Measurements from ENCODE around the gene ZCCHC14. TPM values are rescaled to one million over a fixed set of nuclear protein-coding genes. Genes with fewer than 3 reads are reported as not detected.
A peak's percentile ranks its signal among the peaks of the same experiment; 100 is the strongest.

Gene ZCCHC14
- total RNA-seq, 1 experiment from 2014 or later, result 33.1 TPM

DNA sequence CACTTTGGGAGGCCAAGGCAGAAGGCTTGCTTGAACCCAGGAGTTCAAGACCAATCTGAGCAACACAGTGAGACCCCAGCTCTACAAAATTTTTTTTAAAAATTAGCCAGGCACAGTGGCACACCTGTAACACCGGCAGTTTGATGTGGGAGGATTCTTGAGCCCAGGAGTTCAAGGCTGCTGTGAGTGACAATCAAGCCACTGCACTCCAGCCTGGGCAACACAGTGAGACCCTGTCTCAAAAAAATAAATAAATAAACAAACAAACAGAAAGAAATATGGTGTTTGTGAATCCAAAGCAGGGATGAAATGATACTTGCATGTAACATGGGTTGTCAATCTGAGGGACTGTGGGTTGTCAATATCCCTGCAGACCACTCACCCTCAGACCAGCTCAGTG is 125.9 kb downstream of the ZCCHC14 start:
- no peaks in the 10 kb centered on the region for H3K9me3 Mint-ChIP-seq (ENCODE audit: unreplicated experiment)
- TF ChIP-seq, protein P1, sequence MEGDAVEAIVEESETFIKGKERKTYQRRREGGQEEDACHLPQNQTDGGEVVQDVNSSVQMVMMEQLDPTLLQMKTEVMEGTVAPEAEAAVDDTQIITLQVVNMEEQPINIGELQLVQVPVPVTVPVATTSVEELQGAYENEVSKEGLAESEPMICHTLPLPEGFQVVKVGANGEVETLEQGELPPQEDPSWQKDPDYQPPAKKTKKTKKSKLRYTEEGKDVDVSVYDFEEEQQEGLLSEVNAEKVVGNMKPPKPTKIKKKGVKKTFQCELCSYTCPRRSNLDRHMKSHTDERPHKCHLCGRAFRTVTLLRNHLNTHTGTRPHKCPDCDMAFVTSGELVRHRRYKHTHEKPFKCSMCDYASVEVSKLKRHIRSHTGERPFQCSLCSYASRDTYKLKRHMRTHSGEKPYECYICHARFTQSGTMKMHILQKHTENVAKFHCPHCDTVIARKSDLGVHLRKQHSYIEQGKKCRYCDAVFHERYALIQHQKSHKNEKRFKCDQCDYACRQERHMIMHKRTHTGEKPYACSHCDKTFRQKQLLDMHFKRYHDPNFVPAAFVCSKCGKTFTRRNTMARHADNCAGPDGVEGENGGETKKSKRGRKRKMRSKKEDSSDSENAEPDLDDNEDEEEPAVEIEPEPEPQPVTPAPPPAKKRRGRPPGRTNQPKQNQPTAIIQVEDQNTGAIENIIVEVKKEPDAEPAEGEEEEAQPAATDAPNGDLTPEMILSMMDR (IDR thresholded peaks at IDR 0.05; ENCODE audit: insufficient read depth in 1 of 2, low read depth in 1 of 2, low read length in 1 of 2, severe bottlenecking in 1 of 2, unreplicated experiment in 1 of 2), result no peak
- H3K4me1 ChIP-seq, result no peaks in the 10 kb centered on the region
- H3K4me3 Mint-ChIP-seq (ENCODE audit: unreplicated experiment), result no peak overlapping the region
- H3K9me3 ChIP-seq, result no peaks in the 10 kb centered on the region
- H3K4me3 ChIP-seq (ENCODE audit: low read depth, low read length), result no peak overlapping the region
- DNase-seq, result no peak
- no TSS peak for BruUV-seq (replicated peaks)
- H3K27me3 ChIP-seq (replicated peaks; ENCODE audit: control insufficient read depth, insufficient read depth, low read length), result no peaks in the 10 kb centered on the region
- no peaks in the 10 kb centered on the region for H3K27me3 Mint-ChIP-seq (ENCODE audit: insufficient read depth, unreplicated experiment)
- H3K36me3 Mint-ChIP-seq (ENCODE audit: insufficient read depth, unreplicated experiment), result peaks cover 28% of the 10 kb centered on the region
- ChIA-PET CTCF (no interaction called here), POLR2A (interaction anchor here (0.6 kb wide), 1 partner anchor 16 kb away, joined by 3 read pairs; the partner anchor contains the start of gene FBXO31)
- H3K4me1 Mint-ChIP-seq (ENCODE audit: low read depth, unreplicated experiment), result no peaks in the 10 kb centered on the region
- H3K27ac Mint-ChIP-seq (ENCODE audit: unreplicated experiment), result peak overlapping the region; percentile 45
- no peaks in the 10 kb centered on the region for H3K36me3 ChIP-seq (ENCODE audit: control insufficient read depth, insufficient read depth, low read length)
- intact Hi-C loops (cut with micrococcal nuclease; ENCODE audit: unreplicated experiment), result no loop called here

DNA sequence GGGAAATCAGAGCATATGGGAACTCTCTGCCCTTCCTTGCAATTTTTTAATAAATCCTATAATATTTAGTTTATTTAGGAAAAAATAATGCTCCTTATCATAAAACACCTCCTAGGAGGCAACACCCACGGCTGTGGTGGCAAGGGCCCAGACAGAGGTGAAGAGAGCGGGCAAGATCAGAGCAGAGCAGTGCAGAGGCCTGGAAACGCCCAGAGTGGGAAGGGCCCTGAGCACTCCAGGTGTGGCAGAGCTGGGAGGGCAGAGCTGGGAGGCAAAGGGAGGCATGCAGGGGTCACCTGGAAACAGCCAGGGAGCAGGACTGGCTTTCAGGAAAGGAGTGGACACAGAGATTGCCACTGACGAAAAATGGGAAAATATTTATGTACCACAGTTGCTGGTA is 126.5 kb downstream of the ZCCHC14 start:
- no peaks in the 10 kb centered on the region for H3K9me3 ChIP-seq
- BruUV-seq (replicated peaks), result no TSS peak
- ChIA-PET POLR2A (interaction anchor here (0.6 kb wide), 1 partner anchor 17 kb away, joined by 3 read pairs; the partner anchor contains the start of gene FBXO31), CTCF (no interaction called here)
- no peaks in the 10 kb centered on the region for H3K9me3 Mint-ChIP-seq (ENCODE audit: unreplicated experiment)
- no peaks in the 10 kb centered on the region for H3K4me1 ChIP-seq
- H3K36me3 Mint-ChIP-seq (ENCODE audit: insufficient read depth, unreplicated experiment), result peaks cover 28% of the 10 kb centered on the region
- intact Hi-C loops (cut with micrococcal nuclease; ENCODE audit: unreplicated experiment), result no loop called here
- H3K36me3 ChIP-seq (ENCODE audit: control insufficient read depth, insufficient read depth, low read length), result peaks cover 3% of the 10 kb centered on the region; the same call in 1 of the 2 replicates
- no peak overlapping the region for H3K4me3 ChIP-seq (ENCODE audit: low read depth, low read length)
- no peak for DNase-seq
- H3K27me3 Mint-ChIP-seq (ENCODE audit: insufficient read depth, unreplicated experiment), result no peaks in the 10 kb centered on the region
- H3K4me3 Mint-ChIP-seq (ENCODE audit: unreplicated experiment), result no peak overlapping the region
- H3K27ac Mint-ChIP-seq (ENCODE audit: unreplicated experiment), result peak overlapping the region; percentile 53
- H3K27me3 ChIP-seq (replicated peaks; ENCODE audit: control insufficient read depth, insufficient read depth, low read length), result no peaks in the 10 kb centered on the region
- TF ChIP-seq, protein P1 (IDR thresholded peaks at IDR 0.05; ENCODE audit: insufficient read depth in 1 of 2, low read depth in 1 of 2, low read length in 1 of 2, severe bottlenecking in 1 of 2, unreplicated experiment in 1 of 2), result no peak
- H3K4me1 Mint-ChIP-seq (ENCODE audit: low read depth, unreplicated experiment), result no peaks in the 10 kb centered on the region

DNA sequence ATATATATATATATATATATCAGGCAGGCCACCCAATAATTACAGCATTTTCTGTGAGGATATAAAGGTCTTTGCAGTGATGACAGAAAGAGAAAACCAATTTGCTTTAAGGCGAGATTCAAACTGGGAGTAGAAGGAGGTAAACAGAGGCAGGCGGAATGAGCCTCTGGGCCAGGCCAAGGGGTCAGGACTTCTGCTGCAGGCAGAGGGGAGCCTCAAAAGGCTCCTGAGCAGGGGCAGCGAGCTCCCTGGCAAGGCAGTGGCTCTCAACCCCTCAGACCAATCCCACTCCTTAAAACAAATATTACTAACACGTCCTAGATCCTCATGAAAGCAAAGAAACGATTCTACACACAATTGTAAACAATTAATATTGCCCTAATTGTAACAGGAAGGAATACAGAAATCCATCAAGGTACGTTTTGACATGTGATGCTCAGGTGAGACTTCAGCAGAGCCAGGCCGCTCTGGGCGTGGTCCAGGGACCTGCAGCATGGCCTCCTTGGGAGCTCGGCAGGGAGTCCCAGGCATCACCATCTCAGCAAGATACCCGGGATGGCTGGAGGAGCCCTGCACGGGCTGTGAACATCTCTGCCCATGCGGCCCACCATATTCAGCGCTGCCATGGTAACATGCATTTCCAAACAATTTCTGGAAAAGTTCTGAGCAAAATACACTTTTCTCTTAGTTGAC is 127.7 kb downstream of the ZCCHC14 start:
- Histone ChIP-seq H3K9me3 (no peaks in the 10 kb centered on the region), H3K36me3 (ENCODE audit: control insufficient read depth, insufficient read depth, low read length) (peaks cover 3% of the 10 kb centered on the region; the same call in 1 of the 2 replicates), H3K4me1 (no peaks in the 10 kb centered on the region), H3K27me3 (replicated peaks; ENCODE audit: control insufficient read depth, insufficient read depth, low read length) (no peaks in the 10 kb centered on the region), H3K4me3 (ENCODE audit: low read depth, low read length) (no peak overlapping the region)
- intact Hi-C loops (cut with micrococcal nuclease; ENCODE audit: unreplicated experiment), result no loop called here
- no TSS peak for BruUV-seq (replicated peaks)
- TF ChIP-seq, protein P1 (IDR thresholded peaks at IDR 0.05; ENCODE audit: insufficient read depth in 1 of 2, low read depth in 1 of 2, low read length in 1 of 2, severe bottlenecking in 1 of 2, unreplicated experiment in 1 of 2), result no peak
- H3K4me3 Mint-ChIP-seq (ENCODE audit: unreplicated experiment), result no peak overlapping the region
- H3K4me1 Mint-ChIP-seq (ENCODE audit: low read depth, unreplicated experiment), result no peaks in the 10 kb centered on the region
- POLR2A ChIA-PET, result no interaction called here
- H3K36me3 Mint-ChIP-seq (ENCODE audit: insufficient read depth, unreplicated experiment), result peaks cover 31% of the 10 kb centered on the region
- no peak overlapping the region for H3K27ac Mint-ChIP-seq (ENCODE audit: unreplicated experiment)
- CTCF ChIA-PET, result no interaction called here
- no peaks in the 10 kb centered on the region for H3K9me3 Mint-ChIP-seq (ENCODE audit: unreplicated experiment)
- no peaks in the 10 kb centered on the region for H3K27me3 Mint-ChIP-seq (ENCODE audit: insufficient read depth, unreplicated experiment)
- no peak for DNase-seq

Data from Caco-2 (cell line).